ENCODE data around the gene CPA5. TPM values are rescaled to one million over a fixed set of nuclear protein-coding genes. Genes with fewer than 3 reads are reported as not detected.
A peak's percentile ranks its signal among the peaks of the same experiment; 100 is the strongest.

CPA5 gene
- 0.50 TPM in 1 of 2 replicates, not detected in the other for total RNA-seq (ENCODE audit: low replicate concordance)

GRCh38 chr7:130344271-130344866 lies at the start of gene CPA5:
Gene CPA5, plus strand, starts transcription at chr7:130344816. Its CDS starts 1,670 bp downstream, at chr7:130346486.
- DNase-seq (ENCODE audit: low spot score) = no peak
- no peak within 1 kb of the TSS for H3K9ac ChIP-seq
- peak within 1 kb of the TSS; percentile 93 for H2AFZ ChIP-seq (replicated peaks)
- no peaks in the 10 kb centered on the region for H3K9me3 ChIP-seq (ENCODE audit: low read depth)
- H3K9me3 Mint-ChIP-seq = peaks cover 10% of the 10 kb centered on the region
- H3K4me1 Mint-ChIP-seq = peaks cover 51% of the 10 kb centered on the region
- no peaks in the 10 kb centered on the region for H3K27me3 ChIP-seq
- H3K4me3 Mint-ChIP-seq = peak within 1 kb of the TSS; percentile 59
- peaks cover 24% of the 10 kb centered on the region for H3F3A ChIP-seq (ENCODE audit: low read depth)
- no peaks in the 10 kb centered on the region for H3K36me3 ChIP-seq
- H3K36me3 Mint-ChIP-seq = peaks cover 1% of the 10 kb centered on the region
- H3K4me2 ChIP-seq = peak within 1 kb of the TSS; percentile 73
- peaks cover 22% of the 10 kb centered on the region for H3K4me1 ChIP-seq
- TF ChIP-seq EZH2 (IDR thresholded peaks at IDR 0.05) = no peak
- TF ChIP-seq EZH2phosphoT487 (IDR thresholded peaks at IDR 0.05) = no peak
- peak within 1 kb of the TSS; percentile 72 for H3K27ac ChIP-seq
- H3K4me3 ChIP-seq = peak within 1 kb of the TSS; percentile 21
- H3K79me2 ChIP-seq (ENCODE audit: low read depth) = no peaks in the 10 kb centered on the region
- peaks cover 8% of the 10 kb centered on the region for H3K27me3 Mint-ChIP-seq (ENCODE audit: insufficient read depth, low read depth)
- H4K20me1 ChIP-seq (ENCODE audit: low read depth) = no peaks in the 10 kb centered on the region
- peak within 1 kb of the TSS; percentile 96 for H3K27ac Mint-ChIP-seq

DNA sequence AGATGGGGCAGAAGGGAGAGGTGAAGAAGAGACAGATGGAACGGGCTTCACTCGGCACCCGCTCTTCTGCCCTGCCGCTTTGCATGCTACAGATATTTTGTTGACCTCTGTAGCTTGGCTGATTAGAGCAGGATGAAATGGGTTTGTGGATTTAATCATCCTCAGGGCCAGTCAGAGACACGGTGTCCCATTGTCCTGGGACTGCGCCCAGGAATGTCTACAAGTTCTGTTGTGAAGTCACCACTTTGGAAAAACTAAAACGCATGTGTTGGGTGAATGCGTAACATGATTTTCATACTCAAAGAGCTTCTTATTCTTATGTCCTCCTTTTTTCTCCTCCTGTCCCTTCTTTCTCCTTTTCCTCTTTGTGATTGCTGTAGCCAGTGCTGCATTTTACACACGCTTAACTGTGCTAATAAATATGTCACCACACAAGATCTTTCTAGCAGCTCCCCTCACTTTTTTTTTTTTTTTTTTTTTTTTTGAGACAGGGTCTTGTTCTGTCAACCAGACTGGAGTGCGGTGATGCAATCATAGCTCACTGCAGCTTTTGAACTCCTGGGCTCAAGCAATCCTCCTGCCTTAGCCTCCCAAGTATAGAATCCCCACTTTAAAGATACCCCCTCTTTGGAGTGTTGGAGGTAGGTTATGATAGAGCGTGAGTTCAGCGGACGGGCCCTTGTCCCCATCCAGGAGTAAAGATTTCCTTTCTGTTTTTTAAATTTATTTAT lies 48.2 kb upstream of the CPA5 start:
- Histone ChIP-seq H3K4me2 (no peak overlapping the region), H3F3A (ENCODE audit: low read depth) (no peaks in the 10 kb centered on the region), H3K36me3 (no peaks in the 10 kb centered on the region), H2AFZ (replicated peaks) (no peak overlapping the region), H3K27me3 (no peaks in the 10 kb centered on the region), H3K4me1 (no peaks in the 10 kb centered on the region), H3K9me3 (ENCODE audit: low read depth) (no peaks in the 10 kb centered on the region), H4K20me1 (ENCODE audit: low read depth) (no peaks in the 10 kb centered on the region), H3K4me3 (no peak overlapping the region), H3K9ac (no peak overlapping the region), H3K79me2 (ENCODE audit: low read depth) (no peaks in the 10 kb centered on the region), H3K27ac (no peak overlapping the region)
- Mint-ChIP-seq H3K4me3 (no peak overlapping the region), H3K36me3 (no peaks in the 10 kb centered on the region), H3K9me3 (peaks cover 30% of the 10 kb centered on the region), H3K27me3 (ENCODE audit: insufficient read depth, low read depth) (peaks cover 13% of the 10 kb centered on the region), H3K27ac (peak overlapping the region; percentile 93), H3K4me1 (peaks cover 37% of the 10 kb centered on the region)
- TF ChIP-seq, protein P1, sequence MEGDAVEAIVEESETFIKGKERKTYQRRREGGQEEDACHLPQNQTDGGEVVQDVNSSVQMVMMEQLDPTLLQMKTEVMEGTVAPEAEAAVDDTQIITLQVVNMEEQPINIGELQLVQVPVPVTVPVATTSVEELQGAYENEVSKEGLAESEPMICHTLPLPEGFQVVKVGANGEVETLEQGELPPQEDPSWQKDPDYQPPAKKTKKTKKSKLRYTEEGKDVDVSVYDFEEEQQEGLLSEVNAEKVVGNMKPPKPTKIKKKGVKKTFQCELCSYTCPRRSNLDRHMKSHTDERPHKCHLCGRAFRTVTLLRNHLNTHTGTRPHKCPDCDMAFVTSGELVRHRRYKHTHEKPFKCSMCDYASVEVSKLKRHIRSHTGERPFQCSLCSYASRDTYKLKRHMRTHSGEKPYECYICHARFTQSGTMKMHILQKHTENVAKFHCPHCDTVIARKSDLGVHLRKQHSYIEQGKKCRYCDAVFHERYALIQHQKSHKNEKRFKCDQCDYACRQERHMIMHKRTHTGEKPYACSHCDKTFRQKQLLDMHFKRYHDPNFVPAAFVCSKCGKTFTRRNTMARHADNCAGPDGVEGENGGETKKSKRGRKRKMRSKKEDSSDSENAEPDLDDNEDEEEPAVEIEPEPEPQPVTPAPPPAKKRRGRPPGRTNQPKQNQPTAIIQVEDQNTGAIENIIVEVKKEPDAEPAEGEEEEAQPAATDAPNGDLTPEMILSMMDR (IDR thresholded peaks at IDR 0.05) = no peak
- TF ChIP-seq EZH2 (IDR thresholded peaks at IDR 0.05) = no peak
- no peak for TF ChIP-seq EZH2phosphoT487 (IDR thresholded peaks at IDR 0.05)
- DNase-seq (ENCODE audit: low spot score) = no peak

DNA sequence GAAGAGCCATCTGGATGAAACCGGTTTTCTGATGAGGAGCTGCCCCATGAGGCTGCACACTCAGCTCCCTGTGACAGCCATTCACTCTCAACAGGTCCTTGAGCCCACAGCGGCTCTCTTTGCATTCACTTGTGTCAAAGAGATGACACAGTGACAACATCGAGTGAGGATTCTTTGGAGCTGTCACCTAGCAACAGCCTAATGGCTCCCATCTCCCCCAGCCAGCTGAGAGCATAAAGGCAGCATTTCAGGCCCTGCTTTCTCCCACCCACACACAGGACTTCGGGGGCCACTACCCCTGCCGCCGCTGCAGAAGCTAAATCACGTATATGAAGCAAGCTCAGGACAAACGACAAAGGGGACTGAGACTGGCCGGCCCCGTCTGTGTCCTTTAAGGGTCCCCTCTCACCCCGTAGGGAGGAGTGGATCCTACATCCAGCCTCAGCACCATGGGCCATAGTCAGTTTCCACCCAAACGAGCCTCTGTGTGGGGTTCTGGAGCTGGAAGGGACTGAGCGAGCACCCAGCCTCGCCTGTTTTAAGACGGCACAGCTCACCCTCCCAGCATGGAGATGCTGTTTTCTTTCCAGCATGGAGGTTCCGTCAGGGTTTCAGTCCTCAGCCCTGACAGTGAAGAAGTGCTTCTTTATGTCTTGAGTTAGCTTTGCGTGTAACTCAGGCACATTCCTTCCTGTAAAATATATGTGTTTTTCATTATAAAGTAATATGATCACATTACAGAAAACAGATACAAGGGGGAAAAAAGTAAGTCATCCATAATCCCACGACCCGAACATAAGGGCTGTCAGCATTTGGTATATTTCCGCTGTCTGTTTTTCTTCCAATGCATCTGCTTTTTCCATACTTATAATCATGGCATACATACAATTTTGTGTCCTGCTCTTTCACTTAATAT lies 46.7 kb upstream of the CPA5 start:
- H3K36me3 Mint-ChIP-seq = no peaks in the 10 kb centered on the region
- Histone ChIP-seq H3K27me3 (no peaks in the 10 kb centered on the region), H3K4me1 (no peaks in the 10 kb centered on the region), H3K4me3 (no peak overlapping the region), H3K36me3 (no peaks in the 10 kb centered on the region), H3F3A (ENCODE audit: low read depth) (no peaks in the 10 kb centered on the region), H4K20me1 (ENCODE audit: low read depth) (no peaks in the 10 kb centered on the region), H3K27ac (no peak overlapping the region), H3K9me3 (ENCODE audit: low read depth) (no peaks in the 10 kb centered on the region), H2AFZ (replicated peaks) (peak overlapping the region; percentile 20), H3K4me2 (no peak overlapping the region), H3K79me2 (ENCODE audit: low read depth) (no peaks in the 10 kb centered on the region), H3K9ac (no peak overlapping the region)
- H3K27ac Mint-ChIP-seq = peak overlapping the region; percentile 99
- H3K27me3 Mint-ChIP-seq (ENCODE audit: insufficient read depth, low read depth) = peaks cover 15% of the 10 kb centered on the region
- H3K4me1 Mint-ChIP-seq = peaks cover 37% of the 10 kb centered on the region
- TF ChIP-seq EZH2 (IDR thresholded peaks at IDR 0.05) (no peak), EZH2phosphoT487 (IDR thresholded peaks at IDR 0.05) (no peak)
- TF ChIP-seq, protein P1 (IDR thresholded peaks at IDR 0.05) = no peak
- DNase-seq (ENCODE audit: low spot score) = peak; percentile 8
- H3K4me3 Mint-ChIP-seq = no peak overlapping the region
- H3K9me3 Mint-ChIP-seq = peaks cover 26% of the 10 kb centered on the region
